LNCaP clone FGC (cell line): ENCODE results near the gene CTSA.

Source experiments
- DNase-seq: peaks from one replicate; pipeline ENCODE4 v3.0.0-alpha.2; 2011; ENCODE audit warnings: low read depth
- H3K4me3 ChIP-seq: 2 replicates; pipeline ENCODE4 v1.5.1; 2011; ENCODE audit warnings: mild to moderate bottlenecking, low read depth, low read length, control low read depth
- TF ChIP-seq, protein P1 (sequence below): IDR thresholded peaks from 2 replicates; pipeline ENCODE4 v1.5.1; 2012; ENCODE audit warnings: mild to moderate bottlenecking; ENCODE audit not compliant: control insufficient read depth, insufficient read depth; ENCODE audit errors: extremely low read depth

Gene CTSA

DNA sequence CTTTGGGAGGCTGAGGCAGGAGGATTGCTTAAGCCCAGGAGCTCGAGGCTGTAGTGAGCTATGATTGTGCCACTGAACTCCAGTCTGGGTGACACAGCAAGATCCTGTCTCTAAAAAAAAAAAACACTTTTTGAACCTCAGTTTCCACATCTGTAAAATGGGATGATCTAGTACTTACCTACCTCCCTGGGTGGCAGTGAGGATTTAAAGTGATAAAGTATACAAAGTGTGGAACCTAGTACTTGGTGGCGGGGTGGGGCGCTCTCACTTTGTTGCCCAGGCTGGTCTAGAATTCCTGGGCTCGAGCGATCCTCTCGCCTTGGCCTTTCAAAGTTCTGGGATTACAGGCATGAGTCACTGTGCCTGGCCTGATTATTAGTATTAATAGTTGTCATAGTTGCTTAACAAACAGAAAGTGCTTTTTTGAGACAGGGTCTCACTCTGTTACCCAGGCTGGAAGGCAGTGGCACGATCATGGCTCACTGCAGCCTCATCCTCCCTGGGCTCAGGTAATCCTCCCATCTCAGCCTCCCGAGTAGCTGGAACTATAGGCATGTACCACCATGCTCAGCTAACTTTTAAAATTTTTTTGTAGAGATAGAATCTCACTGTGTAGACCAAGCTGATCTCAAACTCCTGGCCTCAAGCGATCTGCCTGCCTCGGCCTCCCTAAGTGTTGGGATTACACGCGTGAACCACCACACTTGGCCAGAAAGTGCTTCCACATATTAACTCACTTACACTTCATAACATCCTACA, 27.8 kb downstream of the CTSA start:
- no peak overlapping the region for H3K4me3 ChIP-seq
- TF ChIP-seq, protein P1, sequence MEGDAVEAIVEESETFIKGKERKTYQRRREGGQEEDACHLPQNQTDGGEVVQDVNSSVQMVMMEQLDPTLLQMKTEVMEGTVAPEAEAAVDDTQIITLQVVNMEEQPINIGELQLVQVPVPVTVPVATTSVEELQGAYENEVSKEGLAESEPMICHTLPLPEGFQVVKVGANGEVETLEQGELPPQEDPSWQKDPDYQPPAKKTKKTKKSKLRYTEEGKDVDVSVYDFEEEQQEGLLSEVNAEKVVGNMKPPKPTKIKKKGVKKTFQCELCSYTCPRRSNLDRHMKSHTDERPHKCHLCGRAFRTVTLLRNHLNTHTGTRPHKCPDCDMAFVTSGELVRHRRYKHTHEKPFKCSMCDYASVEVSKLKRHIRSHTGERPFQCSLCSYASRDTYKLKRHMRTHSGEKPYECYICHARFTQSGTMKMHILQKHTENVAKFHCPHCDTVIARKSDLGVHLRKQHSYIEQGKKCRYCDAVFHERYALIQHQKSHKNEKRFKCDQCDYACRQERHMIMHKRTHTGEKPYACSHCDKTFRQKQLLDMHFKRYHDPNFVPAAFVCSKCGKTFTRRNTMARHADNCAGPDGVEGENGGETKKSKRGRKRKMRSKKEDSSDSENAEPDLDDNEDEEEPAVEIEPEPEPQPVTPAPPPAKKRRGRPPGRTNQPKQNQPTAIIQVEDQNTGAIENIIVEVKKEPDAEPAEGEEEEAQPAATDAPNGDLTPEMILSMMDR, result no peak

DNA sequence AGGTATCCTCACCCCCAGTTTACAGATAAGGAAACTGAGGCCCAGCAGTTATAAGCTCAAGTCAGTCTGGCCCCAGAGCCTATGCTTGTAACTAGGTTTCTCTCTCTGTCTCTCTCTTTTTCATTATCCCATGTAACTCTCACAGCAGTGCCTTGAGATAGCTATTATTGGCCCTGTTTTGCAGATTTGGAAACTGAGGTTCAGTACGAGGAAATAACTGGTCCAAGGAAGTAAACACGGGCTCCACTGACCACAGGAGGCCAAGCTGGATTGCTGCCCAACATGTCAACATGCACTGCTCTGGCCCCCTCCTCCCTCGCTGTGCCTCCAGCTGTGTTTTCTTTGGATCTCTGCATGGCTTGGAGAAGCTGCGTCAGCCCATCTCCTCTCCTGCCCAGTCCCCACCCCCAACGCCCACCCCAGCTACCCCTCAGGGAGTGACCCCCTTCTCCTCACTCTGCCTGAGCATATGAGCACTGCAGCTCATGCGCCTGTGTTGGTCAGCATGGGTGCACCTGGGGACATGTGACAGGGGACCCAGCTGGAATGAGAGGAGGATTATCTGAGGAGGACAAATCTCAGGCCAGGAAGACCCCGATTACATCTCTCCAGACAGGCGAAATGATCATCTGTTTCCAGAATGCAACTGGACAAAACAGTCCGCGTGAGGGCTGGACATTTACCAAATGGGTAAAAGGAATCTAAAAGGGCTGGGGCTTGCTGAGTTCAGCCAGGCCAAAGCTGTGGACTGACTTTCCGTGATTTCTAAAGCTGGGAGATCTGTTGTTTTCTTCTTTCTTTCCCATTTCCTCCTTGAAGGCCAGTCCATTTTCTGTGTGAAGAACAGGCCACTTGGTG, 28.6 kb downstream of the CTSA start:
- TF ChIP-seq, protein P1, result no peak
- H3K4me3 ChIP-seq, result no peak overlapping the region
- DNase-seq, result no peak

More for the DNA sequence above, 27.8 kb downstream of the CTSA start:
- no peak for DNase-seq

DNA sequence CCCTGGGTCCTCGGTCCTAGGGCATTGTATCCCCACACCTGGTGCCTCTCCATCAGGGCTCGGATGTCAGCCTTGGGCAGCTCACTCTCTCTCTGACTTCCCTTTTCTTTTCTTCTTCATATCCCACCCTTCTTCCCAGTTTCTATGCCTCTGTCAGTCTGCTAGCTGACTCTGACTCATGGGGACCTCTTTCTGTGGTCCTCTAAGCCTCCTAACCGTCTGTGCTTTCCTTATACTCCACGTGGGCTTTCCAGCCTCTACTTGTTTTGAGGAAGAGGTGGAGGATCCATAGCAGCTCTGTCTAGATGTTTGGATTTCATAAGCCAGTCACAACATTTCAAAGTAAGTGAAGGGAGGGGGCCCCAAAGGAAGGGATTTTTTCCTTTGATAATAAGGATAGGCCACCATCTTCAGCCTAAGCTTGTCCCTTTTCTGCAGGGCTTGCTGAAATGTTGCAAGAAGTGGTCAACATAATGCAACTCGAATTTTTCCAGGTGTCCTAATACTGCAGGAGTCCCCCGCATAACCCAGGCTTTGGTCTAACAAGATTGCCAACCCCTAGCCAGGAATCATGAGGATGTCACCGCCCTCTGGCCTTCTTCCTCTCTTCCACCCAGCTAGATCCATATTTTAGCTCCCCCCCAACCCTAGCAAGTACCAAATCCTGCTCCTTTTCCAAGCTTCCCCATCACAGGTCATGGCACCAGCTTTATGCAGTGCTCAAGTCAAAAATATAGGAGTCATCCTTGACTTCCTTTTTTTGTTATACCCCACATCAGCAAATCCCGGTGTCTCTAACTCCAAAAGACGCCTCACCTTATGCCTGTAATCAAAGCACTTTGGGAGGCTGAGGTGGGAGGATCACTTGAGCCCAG, 29.6 kb downstream of the CTSA start:
- H3K4me3 ChIP-seq, result no peak overlapping the region
- TF ChIP-seq, protein P1, result no peak
- DNase-seq, result no peak

DNA sequence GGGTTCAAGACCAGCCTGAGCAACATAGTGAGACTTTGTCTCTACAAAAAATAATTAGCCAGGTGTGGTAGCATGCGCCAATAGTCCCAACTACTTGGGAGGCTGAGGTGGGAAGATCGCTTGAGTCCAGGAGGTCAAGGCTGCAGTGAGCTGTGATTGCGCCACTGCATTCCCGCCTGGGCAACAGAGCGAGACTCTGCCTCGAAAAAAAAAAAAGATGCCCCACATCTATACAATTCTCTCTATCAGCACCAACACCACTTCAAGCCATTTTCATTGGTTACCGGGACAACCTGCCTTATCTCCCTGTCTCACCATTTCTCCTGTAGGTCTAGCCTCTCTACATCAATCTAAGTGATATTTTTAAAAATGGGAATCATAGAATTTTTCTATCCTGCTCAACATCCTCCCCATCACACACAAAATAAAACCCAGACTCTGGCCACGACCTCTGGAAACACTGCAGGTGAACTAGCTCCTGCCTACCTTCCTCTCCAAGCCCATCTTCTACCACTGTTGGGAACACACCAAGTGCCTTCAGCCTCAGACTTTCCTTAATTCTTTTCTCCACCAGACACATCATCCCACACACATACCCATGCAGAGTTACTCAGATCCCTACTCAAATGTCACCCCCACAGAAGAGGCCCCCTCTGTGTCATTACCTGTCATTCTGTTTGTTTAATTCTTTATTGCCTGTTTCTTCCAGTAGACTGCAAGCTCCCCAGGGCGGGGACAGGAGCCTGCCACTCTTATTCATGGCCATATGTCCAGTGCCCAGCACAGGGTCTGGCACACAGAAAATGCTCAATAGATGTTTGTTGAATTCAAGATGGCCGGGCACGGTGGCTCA, 30.4 kb downstream of the CTSA start:
- no peak for DNase-seq
- no peak overlapping the region for H3K4me3 ChIP-seq
- TF ChIP-seq, protein P1, result no peak

DNA sequence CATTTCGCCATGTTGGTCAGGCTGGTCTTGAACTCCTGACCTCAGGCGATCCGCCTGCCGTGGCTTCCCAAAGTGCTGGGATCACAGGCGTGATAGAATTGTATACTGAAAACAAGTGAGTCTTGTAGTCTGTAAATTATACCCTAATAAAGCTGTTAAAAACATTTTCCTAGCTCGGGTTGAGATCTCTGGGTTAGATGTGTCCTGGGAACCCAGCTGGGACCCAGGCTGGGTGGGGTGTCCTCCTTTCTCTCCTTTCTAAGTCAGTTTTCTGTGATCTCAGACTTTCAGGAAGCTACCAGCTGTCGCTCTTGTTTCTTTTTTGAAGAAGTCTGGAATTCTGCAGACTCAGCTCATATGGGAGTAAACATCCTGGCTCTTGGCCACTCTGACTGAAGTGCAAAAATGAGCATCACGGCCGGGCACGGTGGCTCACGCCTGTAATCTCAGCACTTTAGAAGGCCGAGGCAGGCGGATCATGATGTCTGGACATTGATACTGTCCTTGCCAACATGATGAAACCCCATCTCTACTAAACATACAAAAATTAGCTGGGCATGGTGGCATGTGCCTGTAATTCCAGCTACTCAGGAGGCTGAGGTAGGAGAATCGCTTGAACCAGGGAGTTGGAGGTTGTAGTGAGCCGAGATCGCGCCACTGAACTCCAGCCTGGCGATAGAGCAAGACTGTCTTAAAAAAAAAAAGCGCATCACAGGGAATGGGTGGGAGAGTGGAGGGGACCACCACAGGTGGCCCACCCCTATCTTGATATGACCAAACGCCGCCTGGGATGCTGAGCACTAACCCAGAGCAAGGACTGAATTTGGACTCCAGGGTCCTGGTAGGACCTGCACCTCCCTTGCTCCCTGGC, 33.5 kb downstream of the CTSA start:
- no peak for DNase-seq

More for the DNA sequence above, 33.5 kb downstream of the CTSA start:
- H3K4me3 ChIP-seq, result no peak overlapping the region
- TF ChIP-seq, protein P1, result no peak
